NB4 (cell line): ENCODE measurements around the gene MAD1L1.

Experiments used
- TF ChIP-seq, protein P1 (sequence below): IDR thresholded peaks from one replicate; pipeline ENCODE4 v1.5.1; 2012; ENCODE audit warnings: low read depth, low read length
- TF ChIP-seq, protein P2 (sequence below): IDR thresholded peaks from 2 replicates; pipeline ENCODE4 v1.6.1; 2011; ENCODE audit warnings: low read depth, low read length

DNA sequence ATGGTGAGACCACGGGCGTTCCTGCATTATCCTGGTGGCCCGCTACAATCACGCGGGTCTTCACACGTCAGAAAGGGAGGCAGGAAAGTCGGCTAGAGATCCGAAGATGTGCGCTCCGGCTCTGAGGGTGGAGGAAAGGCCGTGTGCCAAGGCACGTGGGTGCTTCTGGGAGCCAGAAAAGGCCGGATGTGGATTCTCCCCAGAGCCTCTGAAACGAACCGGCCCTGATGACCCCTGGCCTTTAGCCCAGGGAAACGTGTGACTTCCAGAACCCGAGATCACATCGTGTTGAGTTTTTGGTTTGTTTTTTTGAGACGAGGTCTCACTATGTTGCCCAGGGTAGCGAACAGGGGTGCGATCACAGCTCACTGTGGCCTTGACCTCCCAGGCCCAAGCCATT is 318.4 kb downstream of the MAD1L1 start:
- TF ChIP-seq, protein P1, sequence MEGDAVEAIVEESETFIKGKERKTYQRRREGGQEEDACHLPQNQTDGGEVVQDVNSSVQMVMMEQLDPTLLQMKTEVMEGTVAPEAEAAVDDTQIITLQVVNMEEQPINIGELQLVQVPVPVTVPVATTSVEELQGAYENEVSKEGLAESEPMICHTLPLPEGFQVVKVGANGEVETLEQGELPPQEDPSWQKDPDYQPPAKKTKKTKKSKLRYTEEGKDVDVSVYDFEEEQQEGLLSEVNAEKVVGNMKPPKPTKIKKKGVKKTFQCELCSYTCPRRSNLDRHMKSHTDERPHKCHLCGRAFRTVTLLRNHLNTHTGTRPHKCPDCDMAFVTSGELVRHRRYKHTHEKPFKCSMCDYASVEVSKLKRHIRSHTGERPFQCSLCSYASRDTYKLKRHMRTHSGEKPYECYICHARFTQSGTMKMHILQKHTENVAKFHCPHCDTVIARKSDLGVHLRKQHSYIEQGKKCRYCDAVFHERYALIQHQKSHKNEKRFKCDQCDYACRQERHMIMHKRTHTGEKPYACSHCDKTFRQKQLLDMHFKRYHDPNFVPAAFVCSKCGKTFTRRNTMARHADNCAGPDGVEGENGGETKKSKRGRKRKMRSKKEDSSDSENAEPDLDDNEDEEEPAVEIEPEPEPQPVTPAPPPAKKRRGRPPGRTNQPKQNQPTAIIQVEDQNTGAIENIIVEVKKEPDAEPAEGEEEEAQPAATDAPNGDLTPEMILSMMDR = no peak
- TF ChIP-seq, protein P2, sequence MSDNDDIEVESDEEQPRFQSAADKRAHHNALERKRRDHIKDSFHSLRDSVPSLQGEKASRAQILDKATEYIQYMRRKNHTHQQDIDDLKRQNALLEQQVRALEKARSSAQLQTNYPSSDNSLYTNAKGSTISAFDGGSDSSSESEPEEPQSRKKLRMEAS = no peak
